ENCODE measurements around the gene SLCO4A1.

GRCh38 chr20:62620625-62621024, 21.7 kb upstream of the SLCO4A1 start:
- TF ChIP-seq EZH2 (IDR thresholded peaks at IDR 0.05; ENCODE audit: low read length, unreplicated experiment) (no peak), EZH2phosphoT487 (IDR thresholded peaks at IDR 0.05; ENCODE audit: borderline replicate concordance, low read length) (no peak), CTCF (conservative IDR thresholded peaks at IDR 0.05; ENCODE audit: low read depth, low read length) (no peak)
